CD4-positive, alpha-beta T cell (primary cell): ENCODE results near the gene DPEP3. TPM values are rescaled to one million over a fixed set of nuclear protein-coding genes. Genes with fewer than 3 reads are reported as not detected.

Experiments used
- ATAC-seq: fragments of 200-7000 bp; cut with Tn5 transposase; one replicate; pipeline ENCODE4 v1.10.0; 2022; ENCODE audit warnings: mild to moderate bottlenecking; ENCODE audit not compliant: poor library complexity
- CTCF ChIA-PET: fragments of 350-600 bp; sonication (Branson Sonifier 250); formaldehyde crosslinking; loops from one replicate; lab custom pipeline; 2021; ENCODE audit warnings: antibody characterized with exemption, inconsistent platforms; lab: Charles Lee
- POLR2A ChIA-PET: fragments of 350-600 bp; sonication (Branson Sonifier 250); formaldehyde crosslinking; loops from one replicate; lab custom pipeline; 2021; ENCODE audit warnings: antibody characterized with exemption, inconsistent platforms; lab: Charles Lee
- DNase-seq, 14 experiments: peaks; one replicate each; pipeline ENCODE4 v3.0.0-alpha.2; 2013 to 2020; ENCODE audit warnings: mixed read lengths in 2 of 14
- H3K27ac ChIP-seq, 2 donors: one replicate each; pipeline versions ENCODE4 v1.5.1 to v1.7.0; 2013; ENCODE audit warnings: low read length in 2 of 2, low read depth in 1 of 2, mild to moderate bottlenecking in 1 of 2
- H3K27me3 ChIP-seq, 2 experiments: 1 replicate in 1 of 2; 2 replicates in 1 of 2; pipeline versions ENCODE4 v1.6.1 to v1.7.0; 2013; ENCODE audit warnings: low read length in 2 of 2, control low read depth in 1 of 2, mild to moderate bottlenecking in 1 of 2, moderate library complexity in 1 of 2; ENCODE audit not compliant: insufficient read depth in 2 of 2, control insufficient read depth in 1 of 2
- H3K36me3 ChIP-seq: one replicate; pipeline ENCODE4 v1.6.1; 2013; ENCODE audit warnings: low read length, control low read depth; ENCODE audit not compliant: insufficient read depth
- H3K4me1 ChIP-seq: one replicate; pipeline ENCODE4 v1.6.1; 2013; ENCODE audit warnings: low read length, control low read depth; ENCODE audit not compliant: insufficient read depth
- H3K4me3 ChIP-seq: one replicate; pipeline ENCODE4 v1.5.1; 2013; ENCODE audit warnings: mild to moderate bottlenecking, low read length, moderate library complexity
- H3K9me3 ChIP-seq, 2 experiments: 1 replicate in 1 of 2; 2 replicates in 1 of 2; pipeline versions ENCODE4 v1.6.1 to v1.7.0; 2013; ENCODE audit warnings: low read length in 2 of 2, mild to moderate bottlenecking in 2 of 2, control low read depth in 1 of 2, moderate library complexity in 1 of 2; ENCODE audit not compliant: control insufficient read depth in 1 of 2, insufficient read depth in 1 of 2
- H3K27ac Mint-ChIP-seq: one replicate; pipeline ENCODE4 v1.8.0; 2020; ENCODE audit warnings: mixed read lengths
- H3K27me3 Mint-ChIP-seq: one replicate; pipeline ENCODE4 v1.8.0; 2021; ENCODE audit warnings: mixed read lengths
- H3K36me3 Mint-ChIP-seq: one replicate; pipeline ENCODE4 v1.8.0; 2021; ENCODE audit warnings: low read depth, mixed read lengths
- H3K4me1 Mint-ChIP-seq: one replicate; pipeline ENCODE4 v1.8.0; 2021; ENCODE audit warnings: low read depth, mixed read lengths
- H3K4me3 Mint-ChIP-seq: one replicate; pipeline ENCODE4 v1.8.0; 2020; ENCODE audit warnings: mild to moderate bottlenecking, mixed read lengths
- H3K9me3 Mint-ChIP-seq: one replicate; pipeline ENCODE4 v1.8.0; 2020; ENCODE audit warnings: mixed read lengths
- CTCF ChIP-seq: fragments of 200-600 bp; IDR thresholded peaks from one replicate; pipeline ENCODE4 v1.8.0; 2022; ENCODE audit warnings: antibody characterized with exemption, mild to moderate bottlenecking
- intact Hi-C, 2 experiments: fragments of 100-400 bp; cut with DNase I in 1 of 2; cut with micrococcal nuclease in 1 of 2; formaldehyde crosslinking; loops; one replicate each; pipeline versions ENCODE4 v1.15.1 to v1.9.0; 2023 to 2025; cut with DNase I, micrococcal nuclease
- total RNA-seq, 174 experiments: library from RNA in 2 of 174; stranded (reverse) in 2 of 174; gene quantifications; one replicate each; pipeline ENCODE4 v1.2.3 and lab custom pipeline; 2021 to 2026

DPEP3 gene
- total RNA-seq, 2 experiments from 2014 or later, result 0.53 to 0.63 TPM

GRCh38 chr16:67943619-67944504 lies 36.4 kb downstream of the DPEP3 start, which contains the start of gene LCAT:
TSS of gene LCAT (minus strand) at chr16:67944120. CDS start at chr16:67944101, 19 bp downstream.
- Mint-ChIP-seq H3K9me3 (no peaks in the 10 kb centered on the region), H3K4me3 (no peak within 1 kb of the TSS), H3K4me1 (peaks cover 28% of the 10 kb centered on the region), H3K27ac (no peak within 1 kb of the TSS), H3K27me3 (no peaks in the 10 kb centered on the region), H3K36me3 (peaks cover 15% of the 10 kb centered on the region)
- no peaks in the 10 kb centered on the region for H3K27me3 ChIP-seq
- CTCF ChIA-PET, result interaction anchor here (0.8 to 1.5 kb wide), 2 partner anchors 127 to 423 kb away, joined by 3 to 4 read pairs; no protein-coding TSS in a partner anchor
- H3K27ac ChIP-seq, result no peak within 1 kb of the TSS
- no peak for ATAC-seq
- peaks cover 41% of the 10 kb centered on the region for H3K36me3 ChIP-seq
- no peak within 1 kb of the TSS for H3K4me3 ChIP-seq
- intact Hi-C loops, result no loop called here
- TF ChIP-seq CTCF, result no peak
- POLR2A ChIA-PET, result interaction anchor here (1.2 kb wide), 1 partner anchor 8 kb away, joined by 5 read pairs; the partner anchor contains the start of gene PSMB10
- no peak for DNase-seq
- no peaks in the 10 kb centered on the region for H3K9me3 ChIP-seq
- H3K4me1 ChIP-seq, result peaks cover 43% of the 10 kb centered on the region

GRCh38 chr16:67943256-67943618 lies 37.1 kb downstream of the DPEP3 start:
- no peaks in the 10 kb centered on the region for H3K9me3 ChIP-seq
- no peaks in the 10 kb centered on the region for H3K27me3 Mint-ChIP-seq
- CTCF ChIA-PET, result interaction anchor here (1.5 kb wide), 1 partner anchor 127 kb away, joined by 4 read pairs; no protein-coding TSS in a partner anchor
- peaks cover 44% of the 10 kb centered on the region for H3K4me1 ChIP-seq
- DNase-seq (no peak), ATAC-seq (no peak)
- peaks cover 15% of the 10 kb centered on the region for H3K36me3 Mint-ChIP-seq
- TF ChIP-seq CTCF, result no peak
- intact Hi-C loops, result no loop called here
- POLR2A ChIA-PET, result no interaction called here
- H3K27ac Mint-ChIP-seq, result no peak overlapping the region
- no peaks in the 10 kb centered on the region for H3K27me3 ChIP-seq
- H3K4me3 ChIP-seq, result no peak overlapping the region
- H3K4me1 Mint-ChIP-seq, result peaks cover 30% of the 10 kb centered on the region
- H3K9me3 Mint-ChIP-seq, result no peaks in the 10 kb centered on the region
- peaks cover 36% of the 10 kb centered on the region for H3K36me3 ChIP-seq
- no peak overlapping the region for H3K4me3 Mint-ChIP-seq
- H3K27ac ChIP-seq, result no peak overlapping the region

- Histone ChIP-seq H3K4me1 (peaks cover 48% of the 10 kb centered on the region), H3K36me3 (peaks cover 32% of the 10 kb centered on the region), H3K27ac (no peak overlapping the region), H3K9me3 (no peaks in the 10 kb centered on the region), H3K27me3 (no peaks in the 10 kb centered on the region), H3K4me3 (no peak overlapping the region)
- ATAC-seq (no peak), DNase-seq (no peak)
- POLR2A ChIA-PET, result no interaction called here
- CTCF ChIA-PET, result interaction anchor here (0.6 to 2.6 kb wide), 10 partner anchors 14 to 1185 kb away, joined by 3 to 9 read pairs (median 4); partner anchors contain the start of gene TSNAXIP1
- H3K4me1 Mint-ChIP-seq, result peaks cover 30% of the 10 kb centered on the region
- H3K36me3 Mint-ChIP-seq, result peaks cover 15% of the 10 kb centered on the region
- H3K4me3 Mint-ChIP-seq, result no peak overlapping the region
- H3K27me3 Mint-ChIP-seq, result no peaks in the 10 kb centered on the region
- intact Hi-C loops, result no loop called here
- no peaks in the 10 kb centered on the region for H3K9me3 Mint-ChIP-seq
- H3K27ac Mint-ChIP-seq, result peak overlapping the region; percentile 69
- TF ChIP-seq CTCF, result no peak
These were observed 37.6 kb downstream of the DPEP3 start for GRCh38 chr16:67942510-67943255.
